GM12878 (cell line): ENCODE data around the gene DOCK2. TPM values are rescaled to one million over a fixed set of nuclear protein-coding genes. Genes with fewer than 3 reads are reported as not detected.

Source experiments
- ATF3 ChIP-seq: IDR thresholded peaks from 2 replicates; pipeline ENCODE4 v1.6.1; 2011; ENCODE audit warnings: low read depth, mild to moderate bottlenecking, low read length, moderate library complexity, borderline replicate concordance; ENCODE audit errors: extremely low read depth
- ATF7 ChIP-seq: fragments of 450-650 bp; IDR thresholded peaks from 2 replicates; pipeline ENCODE4 v1.6.1; 2016; ENCODE audit warnings: low read depth, mild to moderate bottlenecking
- BHLHE40 ChIP-seq, 2 experiments: fragments of 450-650 bp in 1 of 2; IDR thresholded peaks; 2 replicates each; pipeline ENCODE4 v1.6.1; 2011 to 2017; ENCODE audit warnings: low read depth in 2 of 2, borderline replicate concordance in 1 of 2, improper control_type of control experiment in 1 of 2, low read length in 1 of 2, mild to moderate bottlenecking in 1 of 2
- CBFB ChIP-seq: IDR thresholded peaks from 2 replicates; pipeline ENCODE4 v1.6.1; 2016; ENCODE audit warnings: antibody characterized with exemption, low read depth
- CHD1 ChIP-seq: IDR thresholded peaks from 2 replicates; pipeline ENCODE4 v1.6.1; 2012; ENCODE audit warnings: low read depth, low read length, improper control_type of control experiment
- CHD2 ChIP-seq: IDR thresholded peaks from 2 replicates; pipeline ENCODE4 v1.6.1; 2011; ENCODE audit warnings: low read depth, low read length, improper control_type of control experiment, borderline replicate concordance
- E4F1 ChIP-seq: fragments of 450-650 bp; IDR thresholded peaks from 2 replicates; pipeline ENCODE4 v1.6.1; 2018; ENCODE audit warnings: borderline replicate concordance, mild to moderate bottlenecking; ENCODE audit not compliant: partially characterized antibody
- FOXM1 ChIP-seq: IDR thresholded peaks from 2 replicates; pipeline ENCODE4 v1.6.1; 2012; ENCODE audit warnings: low read depth, mild to moderate bottlenecking, inconsistent platforms, low read length, moderate library complexity
- GATAD2B ChIP-seq: fragments of 450-650 bp; conservative IDR thresholded peaks from 2 replicates; pipeline ENCODE4 v1.6.1; 2017; ENCODE audit warnings: low read depth, mild to moderate bottlenecking, moderate library complexity
- MLLT1 ChIP-seq: fragments of 450-650 bp; IDR thresholded peaks from 2 replicates; pipeline ENCODE4 v1.6.1; 2016; ENCODE audit warnings: mild to moderate bottlenecking
- NFXL1 ChIP-seq: fragments of 450-650 bp; IDR thresholded peaks from 2 replicates; pipeline ENCODE4 v1.6.1; 2017; ENCODE audit warnings: antibody characterized with exemption, mild to moderate bottlenecking, borderline replicate concordance
- SIX5 ChIP-seq: IDR thresholded peaks from 2 replicates; pipeline ENCODE4 v1.6.1; 2011; ENCODE audit warnings: mild to moderate bottlenecking, low read depth, low read length, moderate library complexity; ENCODE audit not compliant: severe bottlenecking
- USF1 ChIP-seq: IDR thresholded peaks from 2 replicates; pipeline ENCODE4 v1.6.1; 2011; ENCODE audit warnings: borderline replicate concordance, low read depth, mild to moderate bottlenecking, moderate library complexity, mixed read lengths, low read length; ENCODE audit not compliant: insufficient read depth; ENCODE audit errors: extremely low read length
- YY1 ChIP-seq: IDR thresholded peaks from 2 replicates; pipeline ENCODE4 v1.6.1; 2011; ENCODE audit warnings: low read depth, mild to moderate bottlenecking, low read length
- ZBTB4 ChIP-seq: fragments of 450-650 bp; formaldehyde crosslinking; IDR thresholded peaks from 2 replicates; pipeline ENCODE4 v1.4.0; 2022; ENCODE audit warnings: mild to moderate bottlenecking, moderate library complexity
- ZNF592 ChIP-seq: fragments of 450-650 bp; IDR thresholded peaks from 2 replicates; pipeline ENCODE4 v1.6.1; 2017; ENCODE audit warnings: mild to moderate bottlenecking, moderate library complexity
- polyA plus RNA-seq, 11 experiments: library from polyadenylated mRNA; depleted of rRNA in 4 of 11; unstranded in 6 of 11; stranded (reverse) in 5 of 11; fragments of >200 nt; fragmentation: Nextera tagmentation in 4 of 11; fragmentation: Illumina TruSeq in 1 of 11; extraction: Ambion mirVana in 4 of 11; extraction: Trizol in 1 of 11; gene quantifications; 1 replicate in 1 of 11; 2 replicates in 10 of 11; pipeline versions ENCODE4 v1.2.1 to v1.2.3, GENCODE V29; 2011 to 2016; ENCODE audit warnings: inconsistent platforms in 2 of 11, missing spikeins in 2 of 11, low read depth in 1 of 11
- total RNA-seq, 4 experiments: library from RNA; depleted of rRNA in 3 of 4; stranded (reverse); fragments of >200 nt in 3 of 4; fragmentation: Illumina TruSeq in 1 of 4; extraction: Trizol in 1 of 4; gene quantifications; 2 replicates each; pipeline versions ENCODE4 v1.2.1 to v1.2.3, GENCODE V29; 2013 to 2021

DOCK2 gene
- total and polyA plus RNA-seq, 10 of the 15 experiments (the other 5 are each of a cell fraction or from before 2014, with no cell fraction given), result 34.2 to 192 (median 118) TPM

- peak; percentile 68; the same call in 1 of the 2 replicates for TF ChIP-seq ZNF592
- peak; percentile 87 for TF ChIP-seq YY1
- TF ChIP-seq SIX5, result peak; percentile 32
- TF ChIP-seq CBFB, result peak; percentile 81
- TF ChIP-seq CHD1, result no peak
- peak; percentile 90 for TF ChIP-seq CHD2
- no peak for TF ChIP-seq FOXM1
- no peak for TF ChIP-seq GATAD2B
- TF ChIP-seq E4F1, result peak; percentile 23
- peak; percentile 63 for TF ChIP-seq MLLT1
- TF ChIP-seq USF1, result no peak
- TF ChIP-seq ZBTB4 (CRISPR knock-in tag), result no peak
- TF ChIP-seq NFXL1, result no peak
- peak; percentile 25; the same call in 1 of the 2 replicates for TF ChIP-seq ATF7
- no peak for TF ChIP-seq ATF3
- peak in 1 of 2 experiments; percentile 31; a peak in 1 of 4 replicates for TF ChIP-seq BHLHE40 (IDR thresholded peaks at IDR 0.05; ENCODE audit: borderline replicate concordance in 1 of 2, low read depth in 2 of 2, low read length in 1 of 2)
These were observed 560 bp downstream of the DOCK2 start (continued) for GRCh38 chr5:169637549-169638121.
